ENCODE data around the gene CPSF4.
"Not testable (repeated sequence)": the region's sequence is repeated elsewhere in the genome, so short reads cannot be mapped to it uniquely, and the experiment has no call there.

CPSF4 gene

DNA sequence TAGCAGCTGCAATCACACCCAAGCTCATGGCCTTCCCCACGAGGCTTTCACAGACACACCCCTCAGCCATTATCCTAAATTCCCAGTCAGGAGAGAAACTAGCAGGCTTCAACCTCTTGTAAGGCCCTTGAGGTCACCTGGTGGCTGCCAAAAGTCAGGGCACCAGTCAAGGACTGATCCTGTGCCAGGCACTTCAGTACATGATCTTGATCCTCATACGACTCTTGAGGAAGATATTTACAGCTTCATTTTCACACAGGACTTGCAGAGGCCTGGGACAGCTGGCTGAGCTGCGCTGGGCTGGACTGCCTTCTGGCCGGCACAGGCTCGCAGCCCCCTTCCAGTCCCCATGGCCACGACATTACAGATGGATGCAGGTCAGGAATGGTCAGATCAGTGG, 39.1 kb upstream of the CPSF4 start:
- H3K4me3 ChIP-seq (ENCODE audit: low read length) = no peak overlapping the region
- TF ChIP-seq ZNF274 (IDR thresholded peaks at IDR 0.05; ENCODE audit: low read depth, low read length) = no peak

DNA sequence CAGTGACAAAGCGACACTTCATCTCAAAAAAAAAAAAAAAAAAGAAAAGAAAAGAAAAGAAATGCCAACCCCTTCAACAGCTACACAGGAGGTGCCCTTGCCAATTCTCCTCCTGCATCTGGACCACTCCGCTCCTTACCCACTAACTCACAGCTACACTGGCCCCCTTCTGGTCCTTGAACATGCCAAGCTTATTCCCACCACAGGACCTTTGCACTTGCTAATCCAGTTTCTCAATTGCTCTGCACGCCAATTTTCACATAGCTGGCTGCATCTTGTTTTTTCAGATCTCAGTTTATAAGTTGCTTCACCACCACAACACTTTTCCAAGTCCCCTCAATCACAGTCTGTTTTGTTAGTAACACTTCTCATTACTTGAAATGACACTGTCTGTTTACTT, 35.9 kb upstream of the CPSF4 start:
- TF ChIP-seq ZNF274 (IDR thresholded peaks at IDR 0.05; ENCODE audit: low read depth, low read length) = no peak
- no peak overlapping the region for H3K4me3 ChIP-seq (ENCODE audit: low read length)

GRCh38 chr7:99403764-99404163, 35.0 kb upstream of the CPSF4 start:
- no peak for TF ChIP-seq ZNF274 (IDR thresholded peaks at IDR 0.05; ENCODE audit: low read depth, low read length)

GRCh38 chr7:99404235-99404976, 34.3 kb upstream of the CPSF4 start:
- TF ChIP-seq ZNF274 (IDR thresholded peaks at IDR 0.05; ENCODE audit: low read depth, low read length) = no peak
- no peak overlapping the region for H3K4me3 ChIP-seq (ENCODE audit: low read length)

More at GRCh38 chr7:99403764-99404163, 35.0 kb upstream of the CPSF4 start:
- no peak overlapping the region for H3K4me3 ChIP-seq (ENCODE audit: low read length)

DNA sequence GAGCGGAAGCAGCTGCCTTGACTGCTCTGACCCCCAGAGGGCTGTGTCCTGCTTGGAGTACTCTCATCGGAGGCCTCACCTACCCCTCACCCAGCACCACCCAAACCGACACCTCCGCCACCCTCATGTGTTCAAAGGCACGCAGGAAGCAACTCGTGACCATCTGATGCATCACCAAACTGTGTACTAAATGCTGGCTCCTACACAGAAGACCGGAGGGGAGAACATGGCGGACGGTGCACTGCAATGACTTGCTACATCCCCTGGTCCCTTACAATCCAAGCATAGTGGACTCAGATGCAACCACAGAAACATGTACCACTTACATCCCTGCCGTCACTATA, 33.8 kb upstream of the CPSF4 start:
- TF ChIP-seq ZNF274 (IDR thresholded peaks at IDR 0.05; ENCODE audit: low read depth, low read length) = no peak
- no peak overlapping the region for H3K4me3 ChIP-seq (ENCODE audit: low read length)

GRCh38 chr7:99406557-99406956, 32.2 kb upstream of the CPSF4 start:
- TF ChIP-seq ZNF274 (IDR thresholded peaks at IDR 0.05; ENCODE audit: low read depth, low read length) = no peak
- peak overlapping the region; percentile 34; the same call in 1 of the 2 replicates for H3K4me3 ChIP-seq (ENCODE audit: low read length)

DNA sequence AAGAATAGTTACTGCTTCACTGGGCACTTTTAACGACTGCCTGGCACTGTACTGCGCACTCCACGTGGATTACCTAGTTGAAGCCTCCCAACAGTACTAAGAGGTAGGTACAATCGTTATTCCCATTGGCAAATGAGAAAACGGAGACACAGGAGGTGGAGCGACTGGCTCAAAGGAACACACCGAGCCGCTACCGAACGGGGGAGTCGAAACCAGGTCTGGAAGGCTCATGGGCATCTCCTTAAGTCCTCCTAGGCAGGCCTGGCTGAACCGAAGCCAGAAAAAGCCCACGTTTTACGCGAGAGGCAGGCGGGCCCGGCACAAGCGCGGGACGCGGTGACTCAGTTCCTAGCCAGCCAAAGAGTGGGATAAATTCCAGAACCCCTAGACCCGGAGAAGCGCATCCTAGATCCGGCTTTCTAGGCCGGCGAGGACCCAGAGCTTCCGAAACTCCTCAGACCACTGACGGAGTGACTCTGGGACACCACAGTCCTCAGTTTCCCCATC, 30.8 kb upstream of the CPSF4 start:
- no peak for TF ChIP-seq ZNF274 (IDR thresholded peaks at IDR 0.05; ENCODE audit: low read depth, low read length)
- peak overlapping the region; percentile 93 for H3K4me3 ChIP-seq (ENCODE audit: low read length)

- H3K4me3 ChIP-seq (ENCODE audit: low read length) = peak within 1 kb of the TSS; percentile 93
- no peak for TF ChIP-seq ZNF274 (IDR thresholded peaks at IDR 0.05; ENCODE audit: low read depth, low read length)
Measured at GRCh38 chr7:99408379-99409191, 30.2 kb upstream of the CPSF4 start, which contains the start of the genes BUD31 and PDAP1. TSS of gene BUD31 (plus strand) at chr7:99408969. CDS start at chr7:99411093, 2,124 bp downstream. TSS of gene PDAP1 (minus strand) at chr7:99408597. CDS start at chr7:99408548, 49 bp downstream.

GRCh38 chr7:99409192-99409572, 29.6 kb upstream of the CPSF4 start:
- TF ChIP-seq ZNF274 (IDR thresholded peaks at IDR 0.05; ENCODE audit: low read depth, low read length) = no peak
- peak overlapping the region; percentile 93 for H3K4me3 ChIP-seq (ENCODE audit: low read length)

GRCh38 chr7:99409806-99410205, 28.9 kb upstream of the CPSF4 start:
- peak overlapping the region; percentile 93 for H3K4me3 ChIP-seq (ENCODE audit: low read length)

DNA sequence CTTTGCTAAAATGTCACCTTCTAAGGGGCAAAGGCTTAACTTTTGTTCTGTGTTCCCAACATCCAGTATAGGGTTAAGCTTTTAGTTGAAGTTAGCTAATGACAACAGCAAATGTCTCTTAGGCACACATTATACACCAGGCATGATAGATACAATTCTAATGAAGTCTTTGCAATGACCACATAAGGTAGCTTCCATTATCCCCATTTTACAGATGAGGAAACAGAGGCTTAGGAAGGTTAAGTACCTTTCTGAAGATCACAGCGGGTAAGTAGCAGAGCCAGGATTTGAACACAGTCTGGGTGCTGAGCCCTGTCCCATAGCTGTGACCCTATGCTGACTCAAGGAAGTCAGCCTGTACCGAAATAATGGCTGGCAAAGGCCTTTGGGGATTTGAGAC, 28.1 kb upstream of the CPSF4 start:
- no peak for TF ChIP-seq ZNF274 (IDR thresholded peaks at IDR 0.05; ENCODE audit: low read depth, low read length)
- H3K4me3 ChIP-seq (ENCODE audit: low read length) = no peak overlapping the region

More at GRCh38 chr7:99409806-99410205, 28.9 kb upstream of the CPSF4 start:
- no peak for TF ChIP-seq ZNF274 (IDR thresholded peaks at IDR 0.05; ENCODE audit: low read depth, low read length)

DNA sequence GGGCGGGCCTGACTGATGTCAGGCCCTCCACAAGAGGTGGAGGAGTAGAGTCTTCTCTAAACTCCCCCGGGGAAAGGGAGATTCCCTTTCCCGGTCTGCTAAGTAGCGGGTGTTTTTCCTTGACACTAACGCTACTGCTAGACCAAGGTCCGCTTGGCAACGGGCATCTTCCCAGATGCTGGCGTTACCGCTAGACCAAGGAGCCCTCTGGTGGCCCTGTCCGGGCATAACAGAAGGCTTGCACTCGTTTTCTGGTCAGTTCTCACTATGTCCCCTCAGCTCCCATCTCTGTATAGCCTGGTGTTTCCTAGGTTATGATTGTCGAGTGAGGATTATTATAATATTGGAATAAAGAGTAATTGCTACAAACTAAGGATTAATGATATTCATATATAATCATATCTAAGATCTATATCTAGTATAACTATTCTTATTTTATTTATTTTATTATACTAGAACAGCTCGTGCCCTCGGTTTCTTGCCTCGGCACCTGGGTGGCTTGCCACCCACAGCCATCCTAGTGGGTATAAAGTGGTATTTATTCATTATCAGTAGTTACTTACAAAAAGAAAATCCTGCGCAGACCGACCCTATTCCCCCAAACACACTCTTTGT, 23.1 kb upstream of the CPSF4 start:
- H3K4me3 ChIP-seq (ENCODE audit: low read length) = not testable (repeated sequence)

DNA sequence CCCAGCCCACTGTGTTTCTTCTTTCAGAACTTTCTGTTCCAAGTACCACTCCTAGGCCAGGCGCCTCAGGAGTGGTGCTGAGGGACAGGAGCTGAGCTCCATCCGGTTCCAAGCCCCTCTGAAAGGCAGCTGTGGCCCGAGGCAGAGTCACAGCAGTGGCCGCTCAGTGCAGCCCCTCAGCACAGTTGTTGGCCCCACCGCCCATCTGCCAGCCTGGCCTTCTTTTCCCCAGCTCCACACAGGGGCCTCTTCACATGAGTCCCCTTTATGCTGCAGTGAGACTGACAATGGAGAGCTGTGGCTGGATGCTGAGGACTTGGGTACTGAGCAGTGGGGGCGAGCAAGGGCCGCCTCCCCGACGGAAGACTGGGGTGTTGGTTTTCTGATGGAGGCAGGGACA, 20.5 kb upstream of the CPSF4 start:
- no peak overlapping the region for H3K4me3 ChIP-seq (ENCODE audit: low read length)
- TF ChIP-seq ZNF274 (IDR thresholded peaks at IDR 0.05; ENCODE audit: low read depth, low read length) = no peak

DNA sequence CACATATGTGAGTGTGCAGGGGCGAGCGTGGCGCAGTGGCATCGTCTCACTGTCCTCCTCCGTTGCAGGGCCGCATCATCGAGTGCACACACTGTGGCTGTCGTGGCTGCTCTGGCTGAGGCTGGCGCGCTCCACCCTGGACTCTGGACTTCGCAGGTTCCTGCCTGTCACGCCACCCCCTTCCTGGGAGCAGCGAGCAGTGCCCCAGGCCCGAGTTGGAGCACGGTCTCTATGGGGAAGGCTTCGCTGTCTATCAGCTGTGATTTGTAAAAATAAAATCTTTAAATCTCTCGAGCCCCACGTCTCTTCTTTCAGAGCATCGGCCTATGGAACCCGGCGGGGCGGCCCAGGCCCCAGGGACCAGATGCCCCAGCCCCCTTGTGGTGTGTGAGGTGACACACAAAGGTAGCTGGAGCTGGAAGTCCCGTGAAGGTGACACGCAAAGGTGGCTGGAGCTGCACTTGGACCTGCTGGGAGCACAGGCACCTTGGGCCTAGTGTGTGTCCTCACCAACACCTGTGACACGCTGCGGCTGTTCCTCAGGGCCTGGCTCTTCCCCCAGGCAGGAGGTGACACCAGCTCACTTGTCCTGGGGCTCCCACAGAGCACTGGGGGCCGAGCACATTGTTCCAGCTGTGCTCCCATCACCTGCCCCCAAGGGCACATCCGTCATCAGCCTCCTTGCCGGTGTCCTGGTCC, 19.3 kb upstream of the CPSF4 start:
- no peak overlapping the region for H3K4me3 ChIP-seq (ENCODE audit: low read length)
- TF ChIP-seq ZNF274 (IDR thresholded peaks at IDR 0.05; ENCODE audit: low read depth, low read length) = no peak
